IMR-90 (cell line): ENCODE results near the gene CSPG5. TPM values are rescaled to one million over a fixed set of nuclear protein-coding genes. Genes with fewer than 3 reads are reported as not detected.

Source experiments
- ATAC-seq: fragments of 200-7000 bp; cut with Tn5 transposase; 2 replicates; pipeline ENCODE4 v1.9.1; 2020; ENCODE audit warnings: low read depth, mild to moderate bottlenecking, moderate library complexity
- BruUV-seq: library from RNA; stranded (reverse); fragments of 400-500 nt; replicated peaks from 2 replicates; lab custom pipeline; 2021; lab: Mats Ljungman, UMichigan
- CTCF ChIA-PET: fragments of 300-600 bp; formaldehyde crosslinking; extraction: SDS; loops from one replicate; lab custom pipeline; 2021; ENCODE audit warnings: antibody characterized with exemption; lab: Yijun Ruan, JAX
- POLR2A ChIA-PET: fragments of 300-600 bp; sonication (Branson Sonifier 250); formaldehyde crosslinking; loops from one replicate; lab custom pipeline; 2022; ENCODE audit warnings: antibody characterized with exemption; ENCODE audit not compliant: unreplicated experiment; lab: Charles Lee
- DNase-seq: peaks from one replicate; pipeline ENCODE4 v3.0.0; 2013
- H2AFZ ChIP-seq: replicated peaks from 2 replicates; pipeline ENCODE3; 2013; ENCODE audit warnings: low read length, mild to moderate bottlenecking; ENCODE audit not compliant: poor library complexity
- H2AK5ac ChIP-seq: 2 replicates; pipeline ENCODE4 v1.6.1; 2013; ENCODE audit warnings: low read depth, low read length, inconsistent platforms
- H2AK9ac ChIP-seq: replicated peaks from 2 replicates; pipeline ENCODE3; 2013; ENCODE audit warnings: mild to moderate bottlenecking, low read depth, low read length, moderate library complexity; ENCODE audit not compliant: poor library complexity
- H2BK120ac ChIP-seq: 2 replicates; pipeline ENCODE4 v1.6.1; 2013; ENCODE audit warnings: low read depth, low read length, inconsistent platforms
- H2BK15ac ChIP-seq: 3 replicates; pipeline ENCODE4 v1.6.1; 2013; ENCODE audit warnings: low read depth, low read length, inconsistent platforms
- H2BK20ac ChIP-seq: 2 replicates; pipeline ENCODE4 v1.6.1; 2013; ENCODE audit warnings: low read depth, mild to moderate bottlenecking, inconsistent platforms, low read length, moderate library complexity
- H2BK5ac ChIP-seq: 2 replicates; pipeline ENCODE4 v1.6.1; 2013; ENCODE audit warnings: mild to moderate bottlenecking, low read depth, low read length, inconsistent platforms; ENCODE audit not compliant: poor library complexity, severe bottlenecking
- H3K14ac ChIP-seq: replicated peaks from 2 replicates; pipeline ENCODE4 v1.6.1; 2013; ENCODE audit warnings: low read depth, low read length, inconsistent platforms
- H3K18ac ChIP-seq: 2 replicates; pipeline ENCODE4 v1.6.1; 2013; ENCODE audit warnings: low read depth, low read length, control low read depth
- H3K23ac ChIP-seq: 2 replicates; pipeline ENCODE4 v1.6.1; 2013; ENCODE audit warnings: low read depth, low read length, inconsistent platforms
- H3K27ac ChIP-seq: 2 replicates; pipeline ENCODE4 v1.5.1; 2013; ENCODE audit warnings: mild to moderate bottlenecking, control low read depth, low read length; ENCODE audit not compliant: insufficient read depth
- H3K27me3 ChIP-seq: 2 replicates; pipeline ENCODE4 v1.6.1; 2013; ENCODE audit warnings: low read length; ENCODE audit not compliant: control insufficient read depth, insufficient read depth
- H3K36me3 ChIP-seq: 2 replicates; pipeline ENCODE4 v1.6.1; 2013; ENCODE audit warnings: low read length, mixed read lengths; ENCODE audit not compliant: control insufficient read depth, insufficient read depth
- H3K4ac ChIP-seq: 2 replicates; pipeline ENCODE4 v1.6.1; 2013; ENCODE audit warnings: low read depth, low read length, inconsistent platforms
- H3K4me1 ChIP-seq: 2 replicates; pipeline ENCODE4 v1.6.1; 2013; ENCODE audit warnings: low read length, mixed read lengths; ENCODE audit not compliant: control insufficient read depth, insufficient read depth
- H3K4me2 ChIP-seq: 2 replicates; pipeline ENCODE4 v1.6.1; 2013; ENCODE audit warnings: low read depth, mild to moderate bottlenecking, control low read depth, low read length, moderate library complexity
- H3K4me3 ChIP-seq: 2 replicates; pipeline ENCODE4 v1.5.1; 2013; ENCODE audit warnings: low read depth, mild to moderate bottlenecking, control low read depth, low read length, moderate library complexity; ENCODE audit not compliant: insufficient read depth
- H3K56ac ChIP-seq: 2 replicates; pipeline ENCODE4 v1.6.1; 2013; ENCODE audit warnings: low read length, inconsistent platforms; ENCODE audit not compliant: insufficient read depth; ENCODE audit errors: extremely low read depth
- H3K79me1 ChIP-seq, 2 experiments: 2 replicates each; pipeline ENCODE4 v1.6.1; 2013; ENCODE audit warnings: low read length in 2 of 2, inconsistent platforms in 1 of 2, low read depth in 1 of 2
- H3K9ac ChIP-seq: 2 replicates; pipeline ENCODE4 v1.6.1; 2013; ENCODE audit warnings: low read depth, low read length, control low read depth
- H3K9me1 ChIP-seq: 2 replicates; pipeline ENCODE4 v1.6.1; 2013; ENCODE audit warnings: low read length, inconsistent platforms; ENCODE audit not compliant: insufficient read depth
- H3K9me3 ChIP-seq: 2 replicates; pipeline ENCODE4 v1.6.1; 2013; ENCODE audit warnings: low read length; ENCODE audit not compliant: control insufficient read depth, insufficient read depth
- H4K20me1 ChIP-seq: 2 replicates; pipeline ENCODE4 v1.6.1; 2013; ENCODE audit warnings: low read length, inconsistent platforms; ENCODE audit not compliant: insufficient read depth
- H4K5ac ChIP-seq: 2 replicates; pipeline ENCODE4 v1.6.1; 2013; ENCODE audit warnings: mild to moderate bottlenecking, low read depth, low read length, control low read depth
- H4K8ac ChIP-seq, 2 experiments: 2 replicates each; pipeline ENCODE4 v1.6.1; 2013; ENCODE audit warnings: low read depth in 2 of 2, low read length in 2 of 2, control low read depth in 1 of 2, inconsistent platforms in 1 of 2
- H4K91ac ChIP-seq: 2 replicates; pipeline ENCODE4 v1.6.1; 2013; ENCODE audit warnings: low read depth, low read length, inconsistent platforms; ENCODE audit not compliant: insufficient read depth
- CHD1 ChIP-seq: IDR thresholded peaks from 2 replicates; pipeline ENCODE4 v1.6.1; 2012; ENCODE audit warnings: low read depth, low read length, improper control_type of control experiment
- FOS ChIP-seq: fragments of 150-350 bp; IDR thresholded peaks from 2 replicates; pipeline ENCODE4 v1.6.1; 2016; ENCODE audit warnings: low read depth, low read length
- MAFK ChIP-seq: IDR thresholded peaks from 2 replicates; pipeline ENCODE4 v1.6.1; 2012; ENCODE audit warnings: low read depth, low read length, improper control_type of control experiment
- MAZ ChIP-seq: IDR thresholded peaks from 2 replicates; pipeline ENCODE4 v1.6.1; 2012; ENCODE audit warnings: low read depth, mild to moderate bottlenecking, low read length, improper control_type of control experiment, moderate library complexity, borderline replicate concordance
- NFE2L2 ChIP-seq: fragments of 150-350 bp; IDR thresholded peaks from 2 replicates; pipeline ENCODE4 v1.6.1; 2016; ENCODE audit warnings: low read depth, mild to moderate bottlenecking, low read length
- RFX5 ChIP-seq: IDR thresholded peaks from 2 replicates; pipeline ENCODE4 v1.8.0; 2012; ENCODE audit warnings: low read depth, mild to moderate bottlenecking, low read length, moderate library complexity
- SMC3 ChIP-seq: fragments of 150-350 bp; IDR thresholded peaks from 2 replicates; pipeline ENCODE4 v1.6.1; 2016; ENCODE audit warnings: low read depth, mild to moderate bottlenecking, antibody characterized with exemption, low read length, moderate library complexity
- WGBS, 2 experiments: methylation state at CpG; one replicate each; pipeline versions ENCODE4 v1.1.5 to v1.1.7; 2013; ENCODE audit warnings: missing lambda C conversion rate in 2 of 2; ENCODE audit not compliant: insufficient read length in 1 of 2; ENCODE audit errors: extremely low coverage in 2 of 2; 5-methylcytosine and 5-hydroxymethylcytosine counted together
- dilution Hi-C: fragments of 300-500 bp; cut with HindIII; formaldehyde crosslinking; loops from one replicate; pipeline ENCODE4 v1.14.3; 2018; ENCODE audit warnings: low sequenced_read_pairs; ENCODE audit not compliant: unreplicated experiment
- in situ Hi-C: fragments of 300-500 bp; cut with MboI; formaldehyde crosslinking; loops from 3 replicates; pipeline ENCODE4 v1.14.3; 2019; ENCODE audit warnings: low sequenced_read_pairs, inconsistent platforms, mixed read lengths
- intact Hi-C: fragments of 100-400 bp; cut with micrococcal nuclease; formaldehyde crosslinking; loops from 2 replicates; pipeline ENCODE4 v1.10.0; 2022
- polyA plus RNA-seq, 3 experiments: library from polyadenylated mRNA; depleted of rRNA; stranded (reverse); fragments of >200 nt; gene quantifications; 2 replicates each; pipeline ENCODE4 v1.2.3, GENCODE V29; 2012; ENCODE audit warnings: low replicate concordance in 1 of 3
- total RNA-seq: library from RNA; depleted of rRNA; stranded (reverse); fragments of >200 nt; gene quantifications from 2 replicates; pipeline ENCODE4 v1.2.3, GENCODE V29; 2012
- TF ChIP-seq, protein P1 (sequence below): fragments of 150-350 bp; IDR thresholded peaks from 2 replicates; pipeline ENCODE4 v1.6.1; 2017; ENCODE audit warnings: mild to moderate bottlenecking, antibody characterized with exemption, low read length, low read depth
- TF ChIP-seq, protein P2 (sequence below): fragments of 150-350 bp; IDR thresholded peaks from 2 replicates; pipeline ENCODE4 v1.6.1; 2016; ENCODE audit warnings: low read depth, mild to moderate bottlenecking, low read length, moderate library complexity, borderline replicate concordance

CSPG5 gene
- total and polyA plus RNA-seq, 2 of the 4 experiments (the other 2 are of a cell fraction): under 0.01 to 0.10 TPM

DNA sequence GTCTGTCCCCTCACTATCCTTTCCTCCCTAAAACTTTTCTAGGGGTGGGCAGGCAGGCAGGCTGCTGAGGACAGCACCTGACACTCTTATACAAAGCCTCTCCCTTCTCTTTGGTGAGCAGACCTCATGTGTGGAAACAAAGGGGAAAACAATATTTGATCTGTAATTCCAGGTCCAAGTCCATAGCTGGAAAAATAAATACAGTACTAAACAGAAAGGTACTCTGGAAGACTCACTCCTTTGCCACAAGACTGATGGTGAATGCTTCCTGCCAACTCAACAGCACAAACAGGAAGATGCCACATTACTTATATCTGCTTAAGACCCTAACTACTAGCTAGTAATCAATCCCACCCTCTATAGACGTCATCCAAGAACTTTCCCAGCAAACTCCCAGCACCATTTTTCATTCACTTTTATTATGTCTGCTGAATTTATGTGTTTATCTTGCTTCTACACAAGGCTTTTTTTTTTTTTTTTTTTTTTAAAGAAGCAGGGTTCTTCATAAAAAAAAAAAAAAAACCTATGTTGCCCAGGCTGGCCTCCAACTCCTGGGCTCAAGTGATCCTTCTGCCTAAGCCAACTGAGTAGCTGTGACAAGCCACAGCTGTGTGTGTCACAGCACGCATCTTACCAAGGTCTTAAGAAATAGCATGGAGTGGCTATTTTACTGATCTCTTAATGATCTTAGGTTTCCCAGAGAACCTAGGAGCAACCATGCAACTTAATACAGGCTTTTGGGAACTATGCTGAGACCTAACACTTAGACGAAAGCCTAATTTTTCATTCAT is 44.2 kb upstream of the CSPG5 start:
- no peak overlapping the region for H3K9ac ChIP-seq
- ChIA-PET POLR2A (no interaction called here), CTCF (interaction anchor here (0.6 to 0.8 kb wide), 3 partner anchors 9 to 131 kb away, joined by 3 read pairs; no protein-coding TSS in a partner anchor)
- H3K4me3 ChIP-seq: no peak overlapping the region
- no peak overlapping the region for H3K23ac ChIP-seq
- no peak overlapping the region for H2BK20ac ChIP-seq
- no peak overlapping the region for H2BK120ac ChIP-seq
- H2AK9ac ChIP-seq: no peak overlapping the region
- no peak overlapping the region for H3K18ac ChIP-seq
- intact Hi-C loops (no loop called here), in situ Hi-C loops (no loop called here), dilution Hi-C loops (no loop called here)
- H3K4me2 ChIP-seq: no peak overlapping the region
- H3K4ac ChIP-seq: no peak overlapping the region
- no peak overlapping the region for H3K56ac ChIP-seq
- peaks cover 9% of the 10 kb centered on the region; the same call in 1 of the 2 replicates for H4K20me1 ChIP-seq
- no peak overlapping the region for H3K14ac ChIP-seq
- no peaks in the 10 kb centered on the region for H3K27me3 ChIP-seq
- ATAC-seq (no peak), DNase-seq (no peak)
- no peak overlapping the region for H2BK15ac ChIP-seq
- no peak overlapping the region for H3K27ac ChIP-seq
- no peak overlapping the region for H4K91ac ChIP-seq
- H3K9me1 ChIP-seq: peaks cover 5% of the 10 kb centered on the region; the same call in 1 of the 2 replicates
- no peak overlapping the region for H4K8ac ChIP-seq
- H2AFZ ChIP-seq: no peak overlapping the region
- H3K79me1 ChIP-seq: peaks cover 0 to 14% of the 10 kb centered on the region in 2 experiments; a peak in 2 of 4 replicates
- no TSS peak for BruUV-seq
- no peak overlapping the region for H4K5ac ChIP-seq
- peaks cover 35% of the 10 kb centered on the region for H3K36me3 ChIP-seq
- no peak overlapping the region for H2BK5ac ChIP-seq
- TF ChIP-seq NFE2L2: no peak
- TF ChIP-seq, protein P1, sequence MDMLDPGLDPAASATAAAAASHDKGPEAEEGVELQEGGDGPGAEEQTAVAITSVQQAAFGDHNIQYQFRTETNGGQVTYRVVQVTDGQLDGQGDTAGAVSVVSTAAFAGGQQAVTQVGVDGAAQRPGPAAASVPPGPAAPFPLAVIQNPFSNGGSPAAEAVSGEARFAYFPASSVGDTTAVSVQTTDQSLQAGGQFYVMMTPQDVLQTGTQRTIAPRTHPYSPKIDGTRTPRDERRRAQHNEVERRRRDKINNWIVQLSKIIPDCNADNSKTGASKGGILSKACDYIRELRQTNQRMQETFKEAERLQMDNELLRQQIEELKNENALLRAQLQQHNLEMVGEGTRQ: no peak
- no peak for TF ChIP-seq MAZ
- no peak for TF ChIP-seq FOS
- no peak for TF ChIP-seq RFX5
- TF ChIP-seq, protein P2, sequence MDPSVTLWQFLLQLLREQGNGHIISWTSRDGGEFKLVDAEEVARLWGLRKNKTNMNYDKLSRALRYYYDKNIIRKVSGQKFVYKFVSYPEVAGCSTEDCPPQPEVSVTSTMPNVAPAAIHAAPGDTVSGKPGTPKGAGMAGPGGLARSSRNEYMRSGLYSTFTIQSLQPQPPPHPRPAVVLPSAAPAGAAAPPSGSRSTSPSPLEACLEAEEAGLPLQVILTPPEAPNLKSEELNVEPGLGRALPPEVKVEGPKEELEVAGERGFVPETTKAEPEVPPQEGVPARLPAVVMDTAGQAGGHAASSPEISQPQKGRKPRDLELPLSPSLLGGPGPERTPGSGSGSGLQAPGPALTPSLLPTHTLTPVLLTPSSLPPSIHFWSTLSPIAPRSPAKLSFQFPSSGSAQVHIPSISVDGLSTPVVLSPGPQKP: no peak
- TF ChIP-seq MAFK: no peak
- no peak for TF ChIP-seq CHD1
- TF ChIP-seq SMC3: no peak
- H3K4me1 ChIP-seq: peaks cover 1% of the 10 kb centered on the region
- H3K9me3 ChIP-seq: no peaks in the 10 kb centered on the region
- WGBS, 2 experiments: no CpG with 5 or more reads among the region's 3 CpGs
- H2AK5ac ChIP-seq: no peak overlapping the region
